ENCODE results near the gene FSIP1. TPM values are rescaled to one million over a fixed set of nuclear protein-coding genes. Genes with fewer than 3 reads are reported as not detected.

Gene FSIP1
- polyA plus RNA-seq, 2 of the 4 experiments (the other 2 are of a cell fraction): 0.71 to 0.93 TPM

DNA sequence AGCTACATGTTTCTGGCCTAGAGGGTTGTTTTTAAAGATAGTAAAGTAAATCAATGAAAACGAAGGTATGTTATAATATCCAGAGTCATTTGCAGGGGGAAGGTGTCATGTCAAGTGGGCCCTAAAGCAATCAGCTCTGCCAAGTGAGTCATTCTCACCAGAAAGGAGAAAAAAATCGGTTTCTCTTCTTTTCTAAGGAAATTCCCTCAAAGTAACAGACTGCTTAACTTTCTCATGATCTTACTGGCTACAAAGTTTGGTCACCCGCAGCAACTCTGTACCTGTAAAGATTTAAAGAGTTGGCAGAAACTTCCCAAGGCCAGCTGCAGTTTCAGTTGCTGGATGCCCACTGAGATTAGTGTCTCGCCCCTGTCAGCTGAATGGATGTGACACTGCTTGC lies 5.5 kb upstream of the FSIP1 start:
- peaks cover 15% of the 10 kb centered on the region; the same call in 2 of the 3 replicates for H3K4me1 ChIP-seq
- ATAC-seq (no peak), FAIRE-seq (no peak), DNase-seq (ENCODE audit: low read depth in 1 of 2, low spot score in 1 of 2) (no peak)
- H3K27ac ChIP-seq: no peak overlapping the region
- H3K9me3 ChIP-seq: no peaks in the 10 kb centered on the region
- ChIA-PET POLR2A (no interaction called here), CTCF (interaction anchor here (0.9 to 1.6 kb wide), 6 partner anchors 15 to 174 kb away, joined by 3 to 6 read pairs (median 4); no protein-coding TSS in a partner anchor)
- WGBS (ENCODE audit: missing lambda C conversion rate): 65% methylated on average over 4 of the region's 4 CpGs
- no peak overlapping the region for H3K4me3 ChIP-seq
- H3K4me2 ChIP-seq: no peak overlapping the region
- no peak for TF ChIP-seq CBX8 (IDR thresholded peaks at IDR 0.05)

DNA sequence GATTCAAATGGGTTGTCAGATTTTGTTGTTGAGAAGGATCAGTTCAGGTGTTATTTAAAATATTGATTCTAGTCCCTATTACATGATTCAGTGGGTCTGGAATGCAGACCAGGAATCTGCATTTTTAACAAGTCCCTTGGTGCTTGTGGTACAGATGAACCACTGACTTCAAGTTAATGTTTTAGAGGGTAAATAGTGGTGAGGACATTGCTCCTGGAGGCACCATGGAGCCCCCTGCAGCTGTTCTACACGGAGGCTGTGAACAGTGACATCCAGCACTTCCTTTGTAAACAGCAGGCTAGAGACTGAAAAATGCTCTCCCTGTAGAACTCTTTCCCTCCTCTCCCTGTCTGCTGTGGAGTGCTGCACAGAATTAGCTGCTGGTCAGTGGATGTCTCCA lies 4.8 kb upstream of the FSIP1 start:
- CTCF ChIA-PET: interaction anchor here (0.6 to 1.3 kb wide), 4 partner anchors 10 to 175 kb away, joined by 3 to 6 read pairs (median 4); no protein-coding TSS in a partner anchor
- no peak overlapping the region for H3K4me3 ChIP-seq
- peaks cover 15% of the 10 kb centered on the region; the same call in 2 of the 3 replicates for H3K4me1 ChIP-seq
- TF ChIP-seq, protein P1, sequence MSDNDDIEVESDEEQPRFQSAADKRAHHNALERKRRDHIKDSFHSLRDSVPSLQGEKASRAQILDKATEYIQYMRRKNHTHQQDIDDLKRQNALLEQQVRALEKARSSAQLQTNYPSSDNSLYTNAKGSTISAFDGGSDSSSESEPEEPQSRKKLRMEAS (IDR thresholded peaks at IDR 0.05): no peak
- no peak for TF ChIP-seq NFE2L2 (conservative IDR thresholded peaks at IDR 0.05; ENCODE audit: low read length)
- TF ChIP-seq ATOH8 (CRISPR knock-in tag; IDR thresholded peaks at IDR 0.05; ENCODE audit: low read depth): no peak
- no peak for TF ChIP-seq GATA3 (IDR thresholded peaks at IDR 0.05; ENCODE audit: borderline replicate concordance)
- no peak for TF ChIP-seq ZNF302 (CRISPR knock-in tag; IDR thresholded peaks at IDR 0.05)
- TF ChIP-seq, protein P2, sequence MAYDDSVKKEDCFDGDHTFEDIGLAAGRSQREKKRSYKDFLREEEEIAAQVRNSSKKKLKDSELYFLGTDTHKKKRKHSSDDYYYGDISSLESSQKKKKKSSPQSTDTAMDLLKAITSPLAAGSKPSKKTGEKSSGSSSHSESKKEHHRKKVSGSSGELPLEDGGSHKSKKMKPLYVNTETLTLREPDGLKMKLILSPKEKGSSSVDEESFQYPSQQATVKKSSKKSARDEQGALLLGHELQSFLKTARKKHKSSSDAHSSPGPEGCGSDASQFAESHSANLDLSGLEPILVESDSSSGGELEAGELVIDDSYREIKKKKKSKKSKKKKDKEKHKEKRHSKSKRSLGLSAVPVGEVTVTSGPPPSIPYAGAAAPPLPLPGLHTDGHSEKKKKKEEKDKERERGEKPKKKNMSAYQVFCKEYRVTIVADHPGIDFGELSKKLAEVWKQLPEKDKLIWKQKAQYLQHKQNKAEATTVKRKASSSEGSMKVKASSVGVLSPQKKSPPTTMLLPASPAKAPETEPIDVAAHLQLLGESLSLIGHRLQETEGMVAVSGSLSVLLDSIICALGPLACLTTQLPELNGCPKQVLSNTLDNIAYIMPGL (CRISPR knock-in tag; IDR thresholded peaks at IDR 0.05; ENCODE audit: borderline replicate concordance): no peak
- TF ChIP-seq, protein P3, sequence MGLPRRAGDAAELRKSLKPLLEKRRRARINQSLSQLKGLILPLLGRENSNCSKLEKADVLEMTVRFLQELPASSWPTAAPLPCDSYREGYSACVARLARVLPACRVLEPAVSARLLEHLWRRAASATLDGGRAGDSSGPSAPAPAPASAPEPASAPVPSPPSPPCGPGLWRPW (IDR thresholded peaks at IDR 0.05): no peak
- TF ChIP-seq BHLHE40 (IDR thresholded peaks at IDR 0.05; ENCODE audit: low read depth, low read length): no peak
- TF ChIP-seq KDM5A (IDR thresholded peaks at IDR 0.05): no peak
- TF ChIP-seq KDM1A (IDR thresholded peaks at IDR 0.05; ENCODE audit: low read depth): no peak
- no peak for TF ChIP-seq JUN (IDR thresholded peaks at IDR 0.05)
- TF ChIP-seq, protein P4, sequence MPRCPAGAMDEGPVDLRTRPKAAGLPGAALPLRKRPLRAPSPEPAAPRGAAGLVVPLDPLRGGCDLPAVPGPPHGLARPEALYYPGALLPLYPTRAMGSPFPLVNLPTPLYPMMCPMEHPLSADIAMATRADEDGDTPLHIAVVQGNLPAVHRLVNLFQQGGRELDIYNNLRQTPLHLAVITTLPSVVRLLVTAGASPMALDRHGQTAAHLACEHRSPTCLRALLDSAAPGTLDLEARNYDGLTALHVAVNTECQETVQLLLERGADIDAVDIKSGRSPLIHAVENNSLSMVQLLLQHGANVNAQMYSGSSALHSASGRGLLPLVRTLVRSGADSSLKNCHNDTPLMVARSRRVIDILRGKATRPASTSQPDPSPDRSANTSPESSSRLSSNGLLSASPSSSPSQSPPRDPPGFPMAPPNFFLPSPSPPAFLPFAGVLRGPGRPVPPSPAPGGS (IDR thresholded peaks at IDR 0.05): no peak
- TF ChIP-seq CBX8 (IDR thresholded peaks at IDR 0.05): no peak
- TF ChIP-seq NPAS2 (CRISPR knock-in tag; IDR thresholded peaks at IDR 0.05; ENCODE audit: borderline replicate concordance): no peak
- POLR2A ChIA-PET: no interaction called here
- no peak for FAIRE-seq
- no peak overlapping the region for H3K27ac ChIP-seq
- DNase-seq (ENCODE audit: low read depth in 1 of 2, low spot score in 1 of 2): no peak
- no peak for ATAC-seq
- no peak overlapping the region for H3K4me2 ChIP-seq
- 25% methylated on average over 1 of the region's 1 CpG for WGBS (ENCODE audit: missing lambda C conversion rate)
- H3K9me3 ChIP-seq: no peaks in the 10 kb centered on the region

GRCh38 chr15:39786447-39787056 lies 3.9 kb upstream of the FSIP1 start:
- TF ChIP-seq CTCF (IDR thresholded peaks at IDR 0.05) (peak; percentile 63), FOSB (CRISPR knock-in tag; IDR thresholded peaks at IDR 0.05) (no peak), POLR2AphosphoS2 (conservative IDR thresholded peaks at IDR 0.05; ENCODE audit: low read length) (no peak), RAD21 (conservative IDR thresholded peaks at IDR 0.05 in 1 of 2, IDR thresholded peaks at IDR 0.05 in 1 of 2) (peak; percentile 61 to 69), SMC3 (IDR thresholded peaks at IDR 0.05) (peak; percentile 53; the same call in 2 of the 3 replicates)
- POLR2A ChIA-PET: no interaction called here
- Histone ChIP-seq H3K9me3 (peaks cover under 1% of the 10 kb centered on the region; the same call in 1 of the 3 replicates), H3K27ac (no peak overlapping the region), H3K4me2 (no peak overlapping the region), H3K4me3 (no peak overlapping the region), H3K4me1 (peaks cover 15% of the 10 kb centered on the region; the same call in 2 of the 3 replicates)
- DNase-seq (ENCODE audit: low read depth in 1 of 2, low spot score in 1 of 2) (peak; percentile 21 to 44), ATAC-seq (no peak), FAIRE-seq (no peak)
- CTCF ChIA-PET: interaction anchor here (0.9 to 1.6 kb wide), 6 partner anchors 11 to 488 kb away, joined by 3 to 15 read pairs (median 4); no protein-coding TSS in a partner anchor
- 3% methylated on average over 5 of the region's 5 CpGs for WGBS (ENCODE audit: missing lambda C conversion rate)
